GM21786 (cell line): ENCODE measurements around the gene ANKRD40CL.
"Not testable (repeated sequence)": the region's sequence is repeated elsewhere in the genome, so short reads cannot be mapped to it uniquely, and the experiment has no call there.

ENCODE experiments used
- ATAC-seq: cut with Tn5 transposase; IDR thresholded peaks from one replicate; pipeline ENCODE4 v1.9.1; 2021; ENCODE audit not compliant: unreplicated experiment

ANKRD40CL gene

GRCh38 chr17:50767446-50767845 lies at the start of gene ANKRD40CL:
ANKRD40CL (minus strand) TSS chr17:50767518; CDS start chr17:50766913, 605 bp downstream.
- no peak for ATAC-seq

GRCh38 chr17:50816271-50816670 lies 49.0 kb upstream of the ANKRD40CL start:
- no peak for ATAC-seq

GRCh38 chr17:50815400-50815799 lies 48.1 kb upstream of the ANKRD40CL start:
- no peak for ATAC-seq

GRCh38 chr17:50813583-50813982 lies 46.3 kb upstream of the ANKRD40CL start:
- no peak for ATAC-seq

- ATAC-seq: no peak
These were observed 41.6 kb upstream of the ANKRD40CL start for GRCh38 chr17:50808888-50809287.

- no peak for ATAC-seq
These were observed 41.1 kb upstream of the ANKRD40CL start for GRCh38 chr17:50808413-50808812.

- no peak for ATAC-seq
These were observed 40.4 kb upstream of the ANKRD40CL start for GRCh38 chr17:50807675-50808074.

GRCh38 chr17:50807009-50807408 lies 39.7 kb upstream of the ANKRD40CL start:
- ATAC-seq: no peak

- no peak for ATAC-seq
These were observed 38.9 kb upstream of the ANKRD40CL start for GRCh38 chr17:50806141-50806643.

- no peak for ATAC-seq
These were observed 38.2 kb upstream of the ANKRD40CL start for GRCh38 chr17:50805486-50805885.

GRCh38 chr17:50804749-50805475 lies 37.6 kb upstream of the ANKRD40CL start:
- not testable (repeated sequence) for ATAC-seq

- no peak for ATAC-seq
These were observed 36.4 kb upstream of the ANKRD40CL start for GRCh38 chr17:50803676-50804075.

- no peak for ATAC-seq
These were observed 35.6 kb upstream of the ANKRD40CL start for GRCh38 chr17:50802609-50803571.

- no peak for ATAC-seq
These were observed 32.9 kb upstream of the ANKRD40CL start for GRCh38 chr17:50800196-50800700.

- ATAC-seq: no peak
These were observed 32.3 kb upstream of the ANKRD40CL start for GRCh38 chr17:50799582-50799981.

GRCh38 chr17:50798424-50799288 lies 31.3 kb upstream of the ANKRD40CL start:
- no peak for ATAC-seq

- no peak for ATAC-seq
These were observed 30.0 kb upstream of the ANKRD40CL start for GRCh38 chr17:50797135-50797810.

- no peak for ATAC-seq
These were observed 27.0 kb upstream of the ANKRD40CL start for GRCh38 chr17:50794361-50794760.

GRCh38 chr17:50793007-50793406 lies 25.7 kb upstream of the ANKRD40CL start:
- no peak for ATAC-seq

- no peak for ATAC-seq
These were observed 24.8 kb upstream of the ANKRD40CL start for GRCh38 chr17:50792132-50792531.
